NCI-H2107 treated with DMSO at 0.1 percent for 48 hours (cell line): ENCODE results near the gene NINL.
A peak's percentile ranks its signal among the peaks of the same experiment; 100 is the strongest.
"Not testable (repeated sequence)": the region's sequence is repeated elsewhere in the genome, so short reads cannot be mapped to it uniquely, and the experiment has no call there.

Source experiments
- DNase-seq: peaks from one replicate; lab custom pipeline; 2025; ENCODE audit not compliant: unreplicated experiment; lab: John Stamatoyannopoulos, UW

The NINL gene

GRCh38 chr20:25553819-25554296 lies 31.5 kb downstream of the NINL start:
- no peak for DNase-seq

GRCh38 chr20:25552977-25553376 lies 32.4 kb downstream of the NINL start:
- no peak for DNase-seq

GRCh38 chr20:25551413-25552215 lies 33.7 kb downstream of the NINL start:
- no peak for DNase-seq

GRCh38 chr20:25550645-25551337 lies 34.5 kb downstream of the NINL start:
- DNase-seq = not testable (repeated sequence)

GRCh38 chr20:25549843-25550477 lies 35.4 kb downstream of the NINL start:
- no peak for DNase-seq

GRCh38 chr20:25549172-25549773 lies 36.1 kb downstream of the NINL start:
- no peak for DNase-seq

GRCh38 chr20:25548613-25549086 lies 36.7 kb downstream of the NINL start:
- no peak for DNase-seq

GRCh38 chr20:25547999-25548398 lies 37.3 kb downstream of the NINL start:
- DNase-seq = no peak

GRCh38 chr20:25547063-25547462 lies 38.3 kb downstream of the NINL start:
- DNase-seq = no peak

GRCh38 chr20:25546048-25546447 lies 39.3 kb downstream of the NINL start:
- no peak for DNase-seq

- DNase-seq = no peak
Observed at GRCh38 chr20:25545171-25545570, 40.2 kb downstream of the NINL start.

GRCh38 chr20:25544734-25545133 lies 40.6 kb downstream of the NINL start:
- DNase-seq = no peak

- DNase-seq = no peak
Observed at GRCh38 chr20:25544311-25544710, 41.0 kb downstream of the NINL start.

- no peak for DNase-seq
Observed at GRCh38 chr20:25543068-25543467, 42.3 kb downstream of the NINL start.

GRCh38 chr20:25541676-25542075 lies 43.7 kb downstream of the NINL start:
- DNase-seq = no peak

- DNase-seq = peak; percentile 4
Observed at GRCh38 chr20:25539742-25540672, 45.3 kb downstream of the NINL start.

- no peak for DNase-seq
Observed at GRCh38 chr20:25538838-25539665, 46.3 kb downstream of the NINL start.

GRCh38 chr20:25537890-25538289 lies 47.4 kb downstream of the NINL start:
- DNase-seq = no peak

GRCh38 chr20:25535762-25536161 lies 49.6 kb downstream of the NINL start:
- no peak for DNase-seq
